ENCODE measurements around the gene XRCC4.

The XRCC4 gene

GRCh38 chr5:83283761-83284160, 206.4 kb downstream of the XRCC4 start:
- H3K4me3 Mint-ChIP-seq = no peak overlapping the region
- TF ChIP-seq CTCF (IDR thresholded peaks at IDR 0.05; ENCODE audit: unreplicated experiment in 3 of 3) = no peak
- no peaks in the 10 kb centered on the region for H3K9me3 Mint-ChIP-seq
- H3K27me3 Mint-ChIP-seq (ENCODE audit: low read depth) = no peaks in the 10 kb centered on the region
- no peaks in the 10 kb centered on the region for H3K36me3 Mint-ChIP-seq (ENCODE audit: low read depth)
- H3K27ac Mint-ChIP-seq = no peak overlapping the region
- H3K4me1 Mint-ChIP-seq = peaks cover 10% of the 10 kb centered on the region

- H3K27ac Mint-ChIP-seq = no peak overlapping the region
- H3K36me3 Mint-ChIP-seq (ENCODE audit: low read depth) = peaks cover 3% of the 10 kb centered on the region
- peaks cover 4% of the 10 kb centered on the region for H3K9me3 Mint-ChIP-seq
- TF ChIP-seq CTCF (IDR thresholded peaks at IDR 0.05; ENCODE audit: unreplicated experiment in 3 of 3) = no peak
- no peaks in the 10 kb centered on the region for H3K27me3 Mint-ChIP-seq (ENCODE audit: low read depth)
- peaks cover 10% of the 10 kb centered on the region for H3K4me1 Mint-ChIP-seq
- H3K4me3 Mint-ChIP-seq = no peak overlapping the region
Measured at GRCh38 chr5:83285661-83286398, 208.5 kb downstream of the XRCC4 start.

GRCh38 chr5:83294246-83294645, 216.9 kb downstream of the XRCC4 start:
- Mint-ChIP-seq H3K36me3 (ENCODE audit: low read depth) (peaks cover 4% of the 10 kb centered on the region), H3K9me3 (peaks cover 5% of the 10 kb centered on the region), H3K4me3 (no peak overlapping the region), H3K27me3 (ENCODE audit: low read depth) (no peaks in the 10 kb centered on the region), H3K27ac (no peak overlapping the region), H3K4me1 (peaks cover 8% of the 10 kb centered on the region)
- no peak for TF ChIP-seq CTCF (IDR thresholded peaks at IDR 0.05; ENCODE audit: unreplicated experiment in 3 of 3)

- Mint-ChIP-seq H3K9me3 (peaks cover 22% of the 10 kb centered on the region), H3K4me3 (no peak overlapping the region), H3K27ac (no peak overlapping the region), H3K4me1 (peaks cover 8% of the 10 kb centered on the region), H3K27me3 (ENCODE audit: low read depth) (no peaks in the 10 kb centered on the region), H3K36me3 (ENCODE audit: low read depth) (peaks cover 22% of the 10 kb centered on the region)
- no peak for TF ChIP-seq CTCF (IDR thresholded peaks at IDR 0.05; ENCODE audit: unreplicated experiment in 3 of 3)
Measured at GRCh38 chr5:83299353-83299752, 222.0 kb downstream of the XRCC4 start.

- TF ChIP-seq CTCF (IDR thresholded peaks at IDR 0.05; ENCODE audit: unreplicated experiment in 3 of 3) = no peak
- no peaks in the 10 kb centered on the region for H3K4me1 Mint-ChIP-seq
- no peaks in the 10 kb centered on the region for H3K27me3 Mint-ChIP-seq (ENCODE audit: low read depth)
- peaks cover 2% of the 10 kb centered on the region for H3K9me3 Mint-ChIP-seq
- H3K27ac Mint-ChIP-seq = no peak overlapping the region
- no peaks in the 10 kb centered on the region for H3K36me3 Mint-ChIP-seq (ENCODE audit: low read depth)
- H3K4me3 Mint-ChIP-seq = no peak overlapping the region
Measured at GRCh38 chr5:83306572-83307241, 229.4 kb downstream of the XRCC4 start.

GRCh38 chr5:83312663-83313062, 235.3 kb downstream of the XRCC4 start:
- H3K9me3 Mint-ChIP-seq = peaks cover 9% of the 10 kb centered on the region
- H3K27ac Mint-ChIP-seq = no peak overlapping the region
- H3K36me3 Mint-ChIP-seq (ENCODE audit: low read depth) = peaks cover 5% of the 10 kb centered on the region
- TF ChIP-seq CTCF (IDR thresholded peaks at IDR 0.05; ENCODE audit: unreplicated experiment in 3 of 3) = no peak
- H3K4me3 Mint-ChIP-seq = no peak overlapping the region
- no peaks in the 10 kb centered on the region for H3K4me1 Mint-ChIP-seq
- no peaks in the 10 kb centered on the region for H3K27me3 Mint-ChIP-seq (ENCODE audit: low read depth)

Data from nephron (organoid).